Measurements from ENCODE around the gene LDAH.

GRCh38 chr2:20829861-20830260 lies 7.0 kb upstream of the LDAH start:
- no peak for TF ChIP-seq EZH2 (IDR thresholded peaks at IDR 0.05; ENCODE audit: borderline replicate concordance, low read depth, low read length, poor library complexity, severe bottlenecking)
- TF ChIP-seq, protein P1, sequence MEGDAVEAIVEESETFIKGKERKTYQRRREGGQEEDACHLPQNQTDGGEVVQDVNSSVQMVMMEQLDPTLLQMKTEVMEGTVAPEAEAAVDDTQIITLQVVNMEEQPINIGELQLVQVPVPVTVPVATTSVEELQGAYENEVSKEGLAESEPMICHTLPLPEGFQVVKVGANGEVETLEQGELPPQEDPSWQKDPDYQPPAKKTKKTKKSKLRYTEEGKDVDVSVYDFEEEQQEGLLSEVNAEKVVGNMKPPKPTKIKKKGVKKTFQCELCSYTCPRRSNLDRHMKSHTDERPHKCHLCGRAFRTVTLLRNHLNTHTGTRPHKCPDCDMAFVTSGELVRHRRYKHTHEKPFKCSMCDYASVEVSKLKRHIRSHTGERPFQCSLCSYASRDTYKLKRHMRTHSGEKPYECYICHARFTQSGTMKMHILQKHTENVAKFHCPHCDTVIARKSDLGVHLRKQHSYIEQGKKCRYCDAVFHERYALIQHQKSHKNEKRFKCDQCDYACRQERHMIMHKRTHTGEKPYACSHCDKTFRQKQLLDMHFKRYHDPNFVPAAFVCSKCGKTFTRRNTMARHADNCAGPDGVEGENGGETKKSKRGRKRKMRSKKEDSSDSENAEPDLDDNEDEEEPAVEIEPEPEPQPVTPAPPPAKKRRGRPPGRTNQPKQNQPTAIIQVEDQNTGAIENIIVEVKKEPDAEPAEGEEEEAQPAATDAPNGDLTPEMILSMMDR (conservative IDR thresholded peaks at IDR 0.05; ENCODE audit: low read depth, low read length), result no peak
